Stimulated activated CD4-positive, alpha-beta T cell treated with anti-CD3 and anti-CD28 coated beads, Interleukin-4, amount 100 ng/mL, for 4 hours (primary cell): ENCODE data around the gene KIF1C.
A peak's percentile ranks its signal among the peaks of the same experiment; 100 is the strongest.

Experiments used
- DNase-seq, 2 experiments: peaks; one replicate each; pipeline ENCODE4 v3.0.0-alpha.2; 2020

The KIF1C gene

DNA sequence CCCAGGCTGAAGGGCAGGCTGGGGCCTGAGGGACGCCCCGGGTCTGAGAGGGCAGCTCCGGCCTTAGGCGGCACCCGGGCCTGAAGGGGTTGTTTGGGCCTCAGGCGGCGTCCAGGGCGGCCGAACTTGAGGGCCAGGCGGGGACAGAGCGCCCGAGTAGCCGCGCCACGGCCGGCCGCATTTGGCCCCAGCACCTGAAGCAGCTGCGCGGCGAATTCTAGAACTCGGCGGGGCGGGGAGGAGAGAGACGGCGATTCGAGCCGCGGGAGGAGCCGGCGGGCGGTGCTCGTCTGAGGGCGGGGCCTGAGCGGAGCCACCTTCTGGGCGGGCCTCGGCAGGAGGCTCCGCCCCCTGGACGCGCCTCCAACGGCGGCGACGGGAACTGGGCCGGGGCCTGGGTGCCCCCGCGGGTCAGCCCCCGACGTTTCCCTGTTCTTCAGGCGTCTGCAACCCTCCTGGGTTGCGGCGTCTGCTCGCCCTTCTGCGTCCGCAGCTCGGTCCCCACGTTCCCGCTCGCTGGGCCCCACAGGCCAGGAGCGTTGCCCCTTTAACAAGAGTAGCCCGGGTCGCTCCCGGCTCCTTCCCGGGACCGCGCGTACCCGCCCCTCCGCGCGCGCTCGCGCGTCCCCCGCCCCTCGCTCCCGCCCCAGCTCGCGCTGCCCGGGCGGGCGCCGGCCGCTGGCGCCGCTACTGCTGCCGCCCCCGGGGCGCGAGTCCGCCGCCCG, at the start of gene KIF1C, which contains the start of gene INCA1:
Gene KIF1C, plus strand, starts transcription at position 649 of the 725 bp plus-strand sequence. CDS start 2,297 bp downstream, outside the sequence.
Gene INCA1, minus strand, starts transcription at position 221 of the 725 bp plus-strand sequence. CDS start 3,085 bp downstream, outside the sequence.
- DNase-seq = peak; percentile 87 to 91

DNA sequence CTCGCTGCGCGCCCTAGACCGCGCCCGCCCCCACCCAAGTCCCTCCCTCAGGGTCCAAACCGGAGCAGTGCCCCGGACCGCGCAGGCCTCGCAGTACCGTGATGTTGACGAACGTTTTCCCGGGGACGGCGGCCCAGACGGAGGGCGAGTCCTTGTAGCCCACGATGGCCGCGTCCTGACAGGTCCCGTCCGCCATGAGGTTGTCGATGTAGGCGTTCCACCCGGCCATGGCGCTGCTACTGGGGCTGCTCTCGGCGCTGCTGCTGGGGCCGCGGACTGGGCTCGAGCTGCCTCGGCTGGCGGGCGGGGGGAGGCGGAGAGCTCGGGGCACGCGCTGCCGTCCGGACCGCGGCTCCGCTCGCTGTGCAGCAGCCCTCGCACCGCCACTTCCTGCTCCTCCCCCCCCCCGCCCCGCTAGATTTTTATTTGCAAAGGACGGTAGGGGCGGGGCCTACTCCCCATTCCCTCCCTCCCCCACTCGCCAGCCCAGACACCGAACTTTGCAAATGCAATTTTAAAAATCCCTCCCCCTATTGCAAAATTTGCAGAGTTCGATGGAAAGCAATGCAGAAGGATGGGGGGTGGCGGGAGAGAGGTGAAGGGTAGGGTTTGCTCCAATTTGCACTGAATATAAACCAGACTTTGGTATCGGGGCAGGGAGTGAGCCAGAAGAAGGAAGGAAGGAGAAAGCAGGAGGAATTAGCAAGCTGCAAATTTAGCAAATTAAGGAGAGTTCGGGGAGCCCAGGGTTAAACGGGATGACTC, 49.4 kb upstream of the KIF1C start, which contains the start of gene PFN1:
Gene PFN1, minus strand, starts transcription at position 365 of the 765 bp plus-strand sequence. Its CDS starts 136 bp downstream, at position 229.
- DNase-seq = peak; percentile 87 to 88

DNA sequence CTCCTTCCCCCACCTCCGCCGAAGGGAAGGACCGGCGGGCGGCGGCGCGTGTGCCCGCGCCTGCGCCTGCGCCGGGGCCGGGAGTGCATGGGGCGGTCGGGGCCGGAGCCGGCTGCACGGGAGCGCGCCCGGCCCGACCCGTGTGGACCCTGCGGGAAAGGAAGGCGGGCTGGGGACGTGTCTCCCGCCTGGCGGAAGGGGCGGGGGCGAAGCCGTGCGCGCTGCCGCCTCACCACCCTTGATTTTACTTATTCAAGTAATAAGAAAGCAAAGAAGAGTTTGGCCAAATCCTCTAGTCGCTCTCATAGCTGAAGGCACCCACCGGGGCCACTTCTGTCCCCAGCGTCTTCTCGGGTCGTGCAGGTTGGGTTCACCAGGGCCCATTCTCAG, 48.8 kb upstream of the KIF1C start:
- DNase-seq = peak; percentile 66 to 73

DNA sequence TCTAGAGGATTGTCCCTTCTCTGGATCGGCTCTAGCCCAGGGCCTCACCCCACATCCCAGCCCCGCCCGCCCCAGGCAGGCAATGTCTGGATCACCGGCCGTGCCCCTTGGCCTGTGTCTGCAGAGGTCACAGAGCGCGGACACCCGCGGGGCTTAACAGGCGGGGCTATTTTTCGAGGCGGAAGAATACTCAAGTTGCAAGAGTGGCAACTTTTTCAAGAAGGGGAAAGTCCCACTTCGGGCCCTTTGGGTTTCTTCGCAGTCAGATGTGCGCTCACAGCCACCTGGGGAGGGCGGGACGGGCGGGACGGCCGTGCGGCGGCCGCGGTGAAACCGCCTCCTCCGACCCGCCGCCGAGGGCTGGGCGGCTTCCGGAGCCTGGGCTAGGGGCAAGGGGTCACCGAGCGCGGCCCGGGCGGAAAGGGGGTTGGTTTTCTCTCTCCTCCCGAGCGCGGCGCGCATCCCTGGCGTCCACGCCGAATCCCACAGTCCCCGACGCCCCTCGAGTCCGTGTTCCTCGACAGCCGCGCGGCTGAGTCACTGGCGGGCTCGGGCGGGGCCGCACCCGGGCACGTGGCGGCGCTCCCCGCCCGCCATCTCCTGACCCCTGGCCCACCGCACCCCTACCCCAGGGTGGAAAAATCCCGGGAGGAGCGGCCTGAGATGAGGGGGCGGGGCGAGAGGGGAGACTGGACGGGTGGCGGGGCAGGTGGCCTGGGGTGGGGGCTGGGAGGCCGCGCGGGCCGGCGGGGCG, 48.3 kb upstream of the KIF1C start:
- DNase-seq = peak; percentile 74 to 78

DNA sequence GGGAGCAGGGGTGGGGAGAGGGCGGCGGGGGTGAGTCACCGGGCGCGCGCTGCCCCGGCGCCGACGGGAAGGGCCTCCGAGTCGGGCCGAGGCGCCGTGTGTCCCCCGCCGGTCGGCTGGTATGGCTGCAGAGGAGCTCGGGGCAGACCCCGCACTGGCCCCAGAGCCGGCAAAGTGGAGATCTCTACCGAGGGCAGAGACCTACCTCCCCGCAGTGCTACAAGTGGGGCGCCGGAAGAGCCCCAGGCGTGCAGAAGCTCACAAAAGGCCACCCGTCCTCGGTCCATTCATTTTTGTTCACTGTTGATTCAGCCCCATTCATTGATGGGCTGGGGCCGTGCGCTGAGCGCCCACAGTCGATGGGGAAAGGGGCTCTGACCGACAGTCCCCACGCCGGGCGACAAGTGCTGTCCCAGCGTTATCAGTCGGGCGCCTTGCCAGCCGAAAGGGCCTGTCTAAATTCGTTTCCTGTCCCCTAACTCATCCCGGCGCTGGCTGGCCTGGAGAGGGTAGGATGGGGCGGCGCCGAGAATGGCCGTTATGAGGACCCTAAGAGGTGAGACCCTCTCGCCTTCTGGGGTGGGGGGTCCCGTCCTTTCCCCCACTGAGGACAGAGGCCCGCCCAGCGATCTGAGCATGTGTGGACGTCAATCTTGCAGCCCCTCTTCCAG, 47.5 kb upstream of the KIF1C start:
- peak in 1 of 2 experiments; percentile 39 for DNase-seq

DNA sequence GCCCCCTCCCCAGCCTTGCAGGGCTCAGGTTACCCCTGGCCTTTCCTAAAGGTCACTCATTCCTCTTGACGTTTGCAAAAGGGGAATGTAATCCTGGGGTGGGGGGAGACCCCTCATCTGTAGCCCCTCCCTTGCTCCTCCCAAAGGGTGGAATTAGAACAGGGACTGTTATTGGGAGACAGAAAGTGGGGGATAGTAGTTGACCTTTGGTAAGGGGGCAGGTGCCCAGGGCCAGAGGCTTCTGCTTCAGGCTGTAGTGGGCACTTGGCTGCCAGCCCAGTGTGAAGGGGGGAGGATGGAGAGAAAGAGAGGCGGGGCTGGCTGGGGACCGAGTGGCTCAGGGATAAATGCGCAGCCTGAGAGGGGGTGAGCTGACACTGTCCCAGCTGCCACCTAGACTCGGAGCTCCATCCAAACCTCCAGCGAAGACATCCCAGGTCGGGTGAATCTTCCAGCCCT, 47.0 kb upstream of the KIF1C start, which contains the start of gene ENO3:
Gene ENO3, plus strand, starts transcription at position 374 of the 459 bp plus-strand sequence. CDS start 711 bp downstream, outside the sequence.
- DNase-seq = no peak

DNA sequence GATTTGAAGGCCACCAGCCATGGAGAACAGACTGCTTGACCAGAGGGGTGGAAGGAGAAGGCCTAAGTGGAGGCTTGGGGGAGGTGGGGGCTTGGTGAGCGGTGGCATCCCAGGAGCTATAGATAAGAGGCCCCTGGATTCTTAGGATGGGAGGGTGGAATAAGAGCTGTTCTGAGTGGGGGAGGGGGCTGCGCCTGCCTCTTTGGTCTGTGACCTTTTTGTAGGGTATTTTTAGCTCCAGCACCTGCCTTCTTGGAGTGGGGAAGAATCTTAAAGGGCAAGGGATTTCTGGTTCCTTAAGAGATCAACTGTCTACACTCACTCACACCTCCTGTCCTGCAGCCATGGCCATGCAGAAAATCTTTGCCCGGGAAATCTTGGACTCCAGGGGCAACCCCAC, 46.3 kb upstream of the KIF1C start:
- DNase-seq = no peak

DNA sequence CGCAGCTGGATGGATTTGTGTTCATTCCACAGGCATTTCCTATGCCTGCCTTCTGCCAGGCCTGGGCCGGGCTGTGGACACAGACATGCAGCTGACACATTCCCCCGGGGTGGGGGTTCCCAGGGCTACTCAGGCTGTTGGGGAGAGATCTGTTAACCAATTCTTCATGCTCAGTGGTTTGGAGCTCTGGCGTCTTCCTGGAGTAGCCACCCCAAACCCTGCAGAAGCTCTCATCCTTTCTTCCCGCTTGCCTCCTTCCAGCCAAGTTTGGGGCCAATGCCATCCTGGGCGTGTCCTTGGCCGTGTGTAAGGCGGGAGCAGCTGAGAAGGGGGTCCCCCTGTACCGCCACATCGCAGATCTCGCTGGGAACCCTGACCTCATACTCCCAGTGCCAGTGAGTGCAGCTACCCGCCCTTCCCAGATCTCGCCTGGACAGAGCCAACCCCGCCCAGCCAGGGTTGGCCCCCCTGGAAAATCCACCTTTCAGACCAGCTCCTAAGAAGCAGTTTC, 44.2 kb upstream of the KIF1C start:
- no peak for DNase-seq

DNA sequence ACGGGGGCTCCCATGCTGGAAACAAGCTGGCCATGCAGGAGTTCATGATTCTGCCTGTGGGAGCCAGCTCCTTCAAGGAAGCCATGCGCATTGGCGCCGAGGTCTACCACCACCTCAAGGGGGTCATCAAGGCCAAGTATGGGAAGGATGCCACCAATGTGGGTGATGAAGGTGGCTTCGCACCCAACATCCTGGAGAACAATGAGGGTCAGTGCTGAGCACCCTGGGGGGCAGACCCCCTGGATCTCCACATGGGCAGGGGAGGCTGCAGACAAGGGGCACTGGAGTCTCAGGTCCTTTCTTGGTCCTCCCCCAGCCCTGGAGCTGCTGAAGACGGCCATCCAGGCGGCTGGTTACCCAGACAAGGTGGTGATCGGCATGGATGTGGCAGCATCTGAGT, 42.7 kb upstream of the KIF1C start:
- no peak for DNase-seq

DNA sequence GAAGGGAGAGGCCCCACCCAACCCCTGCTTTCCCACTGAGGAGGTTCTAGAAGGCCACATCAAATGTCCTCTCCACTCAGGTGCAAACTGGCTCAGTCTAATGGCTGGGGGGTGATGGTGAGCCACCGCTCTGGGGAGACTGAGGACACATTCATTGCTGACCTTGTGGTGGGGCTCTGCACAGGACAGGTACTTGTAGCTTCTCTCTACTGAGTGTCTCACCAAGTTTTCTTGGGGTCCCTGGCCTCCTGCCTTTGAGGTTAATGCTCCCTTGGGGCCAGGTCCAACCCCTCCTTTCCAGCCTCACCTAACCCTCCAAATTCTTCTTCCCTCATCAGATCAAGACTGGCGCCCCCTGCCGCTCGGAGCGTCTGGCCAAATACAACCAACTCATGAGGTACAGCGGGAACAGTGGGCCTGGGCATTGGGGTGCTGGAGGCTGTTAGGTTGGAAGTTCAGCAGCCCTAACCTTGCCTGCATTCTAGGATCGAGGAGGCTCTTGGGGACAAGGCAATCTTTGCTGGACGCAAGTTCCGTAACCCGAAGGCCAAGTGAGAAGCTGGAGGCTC, 41.2 kb upstream of the KIF1C start:
- peak in 1 of 2 experiments; percentile 43 for DNase-seq

DNA sequence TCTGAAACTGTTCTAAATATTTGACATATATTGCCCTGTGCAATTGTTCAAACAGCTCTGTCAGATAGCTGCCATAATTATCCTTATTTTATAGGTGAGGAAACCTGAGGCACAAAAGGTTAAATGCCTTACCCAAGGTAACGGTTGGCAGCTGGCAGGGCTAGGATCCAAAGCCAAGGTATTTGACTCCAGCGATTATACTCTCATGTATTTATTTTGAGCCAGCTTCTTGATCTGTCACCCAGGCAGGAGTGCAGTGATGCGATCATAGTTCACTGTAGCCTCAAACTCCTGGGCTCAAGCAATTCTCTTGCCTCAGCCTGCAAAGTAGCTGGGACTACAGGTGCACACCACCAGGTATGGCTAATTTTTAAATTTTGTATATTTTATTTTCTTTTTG, 39.6 kb upstream of the KIF1C start:
- no peak for DNase-seq

DNA sequence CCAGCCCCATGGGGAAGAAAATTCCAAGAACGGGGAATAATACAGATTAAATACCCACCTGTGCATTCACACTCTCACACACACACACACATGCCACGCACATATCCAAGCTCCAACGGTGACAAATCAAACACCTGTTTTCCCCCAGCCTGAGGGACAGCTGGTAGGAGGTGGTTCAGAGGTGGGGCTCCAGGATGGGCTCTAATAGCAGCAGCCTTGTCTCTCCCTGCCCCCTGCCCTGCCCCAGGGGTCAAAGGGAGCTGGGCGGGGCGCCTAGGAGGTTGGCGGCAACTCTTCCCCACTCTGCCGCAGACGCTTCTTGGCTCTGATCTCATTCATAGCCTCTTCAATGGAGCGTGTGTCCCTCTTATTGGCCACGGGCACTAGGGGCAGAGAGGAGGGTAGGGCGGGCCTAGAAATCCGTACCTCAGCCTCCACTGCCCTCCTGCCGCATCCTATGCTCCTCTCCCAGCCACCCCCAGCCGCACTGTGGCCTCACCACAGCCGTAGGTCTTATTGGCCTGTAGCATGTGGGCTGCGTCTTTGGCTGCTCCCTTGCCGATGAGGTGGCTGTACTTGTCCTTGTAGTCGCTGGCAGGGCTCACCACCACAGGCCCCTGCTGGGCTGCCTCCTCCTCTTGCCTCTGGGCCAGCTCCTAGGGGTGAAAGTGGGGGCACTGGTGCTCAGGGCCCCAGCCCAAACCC, 38.3 kb upstream of the KIF1C start:
- DNase-seq = no peak

DNA sequence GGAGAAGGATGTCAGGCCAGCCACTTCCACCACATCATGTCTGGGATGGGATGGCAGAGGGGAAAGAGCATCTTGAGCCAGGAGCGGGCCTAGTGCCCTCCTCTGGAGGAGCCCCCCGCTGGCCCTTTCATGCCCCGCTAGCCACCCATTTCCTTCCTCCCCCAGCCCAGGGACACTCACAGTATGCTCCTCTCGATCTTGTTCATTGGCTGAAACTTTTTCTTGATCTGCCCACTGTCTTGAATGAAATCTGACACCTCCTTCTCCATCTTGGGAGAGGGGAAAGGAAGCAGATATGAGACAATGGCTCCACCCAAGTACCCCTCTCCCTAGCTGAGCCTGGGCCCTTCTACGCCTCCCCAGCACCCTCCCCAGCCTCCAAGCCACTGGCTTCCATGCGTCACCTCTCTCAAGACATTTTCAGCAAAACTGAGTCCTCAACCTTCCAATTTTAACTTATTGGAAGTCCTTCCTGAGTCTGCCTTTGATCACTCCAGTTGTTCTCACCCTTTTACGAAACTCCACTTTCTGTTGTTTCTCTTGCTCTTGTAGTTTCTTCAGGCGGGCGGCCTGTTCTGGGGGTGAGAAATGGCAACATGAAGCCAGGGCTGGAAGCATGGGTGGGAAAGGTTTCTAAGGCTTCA, 37.3 kb upstream of the KIF1C start:
- no peak for DNase-seq

DNA sequence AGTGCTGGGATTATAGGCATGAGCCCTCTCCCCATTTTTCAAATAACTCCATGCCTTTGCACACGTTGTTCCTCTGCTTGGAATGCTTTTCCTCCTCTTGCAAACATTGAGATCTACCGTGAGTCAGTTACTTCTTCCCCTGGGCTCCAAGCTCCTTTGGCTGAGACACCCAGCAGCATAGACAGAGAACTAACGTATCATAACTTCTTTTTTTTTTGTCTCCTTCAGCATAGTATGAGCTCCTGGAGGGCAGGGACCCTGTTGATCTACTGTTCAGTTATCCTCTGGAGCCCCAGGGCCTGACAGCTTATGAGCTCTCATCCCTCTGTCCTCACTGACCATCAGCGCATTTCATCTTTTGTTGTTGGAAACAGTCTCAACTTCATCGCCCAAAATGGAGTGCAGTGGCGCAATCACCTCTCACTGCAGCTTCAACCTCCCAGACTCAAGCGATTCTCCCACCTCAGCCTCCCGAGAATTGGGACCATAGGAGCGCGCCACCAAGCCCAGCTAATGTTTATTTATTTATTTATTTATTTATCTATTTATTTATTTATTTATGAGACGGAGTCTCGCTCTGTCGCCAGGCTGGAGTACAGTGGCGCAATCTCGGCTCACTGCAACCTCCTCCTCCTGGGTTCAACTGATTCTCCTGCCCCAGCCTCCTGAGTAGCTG, 32.3 kb upstream of the KIF1C start:
- DNase-seq = no peak

DNA sequence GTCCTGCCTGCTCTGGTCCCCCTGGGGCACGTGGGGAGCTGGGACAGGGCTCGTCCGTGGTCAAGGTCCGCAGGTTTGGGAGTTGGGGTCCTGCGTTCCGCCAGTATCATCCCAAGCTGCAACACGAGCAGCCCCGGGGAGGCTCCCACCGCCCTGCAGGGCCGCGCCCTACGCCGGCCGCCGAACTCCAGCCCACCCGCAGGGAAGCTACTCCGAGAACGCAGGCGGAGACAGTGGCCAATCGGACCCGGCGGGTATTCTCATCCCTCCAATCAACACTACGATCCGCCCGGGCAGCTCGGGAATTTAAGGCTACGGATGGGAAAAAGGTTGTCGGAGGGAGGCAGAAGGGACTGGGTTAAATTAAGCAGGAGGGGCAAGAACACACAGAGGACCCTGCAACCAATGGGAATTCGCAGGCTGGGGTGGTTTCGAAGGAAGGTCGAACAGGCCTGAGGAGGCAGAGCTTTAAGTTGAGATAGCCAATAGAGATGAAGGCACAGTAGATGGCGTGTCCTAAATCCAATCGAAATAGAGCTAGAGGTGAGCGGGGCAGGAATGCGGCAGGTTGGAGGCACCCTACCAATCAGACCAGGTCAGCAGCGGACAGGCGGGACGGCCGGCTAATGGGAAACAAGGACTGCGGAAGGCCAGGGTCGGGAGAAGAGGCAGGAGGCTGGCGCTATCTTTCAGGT, 30.8 kb upstream of the KIF1C start:
- peak; percentile 84 to 93 for DNase-seq

DNA sequence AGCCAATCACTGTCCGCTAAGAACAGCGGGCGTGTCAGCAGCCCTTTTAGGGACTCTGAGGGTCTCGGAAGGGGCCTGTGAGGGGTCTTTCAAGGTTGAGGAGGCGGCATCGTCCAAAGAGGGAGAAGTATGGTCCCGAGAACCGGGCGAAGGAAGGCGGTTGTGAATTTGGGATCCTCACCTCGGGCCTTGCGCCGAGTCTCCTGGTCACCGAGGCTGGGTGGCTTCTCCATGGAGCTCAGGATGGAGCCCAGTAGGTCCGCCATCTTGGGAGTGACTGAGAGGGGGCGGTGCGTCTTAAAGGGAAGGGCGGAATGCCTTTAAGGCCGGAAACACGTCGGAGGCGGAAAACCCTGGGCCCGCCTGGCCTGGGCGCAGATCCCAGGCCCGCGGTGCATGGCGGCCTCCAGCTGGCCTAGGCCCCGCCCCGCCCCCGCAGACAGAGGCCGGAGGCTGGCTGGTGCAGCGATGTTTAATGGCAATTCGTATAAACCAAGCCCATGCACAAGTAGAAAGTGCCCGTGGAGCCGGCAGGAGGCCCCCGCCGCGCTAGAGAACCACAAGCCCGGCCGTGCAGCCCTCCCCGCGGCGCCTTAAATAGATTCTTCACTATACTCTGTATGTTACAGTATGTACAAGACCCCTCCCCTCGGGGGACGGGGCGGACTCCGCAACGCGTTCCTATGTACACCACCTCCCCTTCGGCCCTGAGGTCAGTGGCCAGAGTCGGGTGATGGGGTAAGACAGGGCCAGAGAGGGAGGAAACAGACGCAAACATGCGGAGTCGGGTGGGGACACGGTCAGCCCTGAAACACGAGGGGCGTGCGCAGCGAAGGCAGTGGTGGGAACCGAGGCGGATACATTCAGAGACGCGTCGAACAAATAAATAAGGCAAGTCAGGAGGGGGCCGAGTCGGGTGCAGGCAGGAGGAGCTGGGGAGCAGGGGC, 29.9 kb upstream of the KIF1C start, which contains the start of gene SPAG7:
Gene SPAG7, minus strand, starts transcription at position 279 of the 947 bp plus-strand sequence. Its CDS starts 13 bp downstream, at position 266.
- peak; percentile 88 to 89 for DNase-seq

DNA sequence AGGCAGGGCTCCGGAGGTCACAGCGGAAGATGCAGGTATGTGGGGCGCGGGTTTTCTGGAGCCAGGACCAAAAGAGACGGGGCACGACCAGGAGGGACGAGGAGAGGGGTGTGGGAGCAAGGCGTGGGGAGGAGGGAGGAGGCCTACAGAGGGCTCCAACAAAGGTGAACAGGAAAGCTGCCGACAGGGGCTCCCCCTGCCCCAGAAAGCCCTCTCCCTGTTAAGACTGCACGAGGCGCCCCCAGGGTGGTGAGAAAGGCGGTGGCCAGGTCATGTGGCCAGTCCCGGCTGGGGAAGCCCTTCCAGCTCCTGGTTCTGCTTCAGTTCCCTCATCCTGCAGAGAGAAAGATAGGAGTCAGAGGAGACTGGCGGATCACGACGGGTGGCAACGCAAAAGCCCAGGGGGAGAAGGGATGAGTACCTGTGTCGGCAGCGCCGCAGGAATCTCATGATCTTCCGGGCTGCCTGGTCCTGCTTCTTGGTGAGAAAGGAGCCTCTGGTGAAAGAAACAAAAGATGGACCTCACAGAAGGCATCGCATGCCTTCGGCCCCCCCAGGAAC, 29.2 kb upstream of the KIF1C start:
- peak in 1 of 2 experiments; percentile 31 for DNase-seq
